PC-9 (cell line): ENCODE measurements around the gene C21orf58.

Source experiments
- EZH2 ChIP-seq: fragments of 200-600 bp; sonication (generic); IDR thresholded peaks from 2 replicates; pipeline ENCODE4 v1.8.0; 2017; ENCODE audit warnings: antibody characterized with exemption, low read depth
- TF ChIP-seq, protein P1 (sequence below): fragments of 200-600 bp; sonication (generic); conservative IDR thresholded peaks from 2 replicates; pipeline ENCODE4 v1.6.1; 2017; ENCODE audit warnings: mixed run types, antibody characterized with exemption, mild to moderate bottlenecking, moderate library complexity

DNA sequence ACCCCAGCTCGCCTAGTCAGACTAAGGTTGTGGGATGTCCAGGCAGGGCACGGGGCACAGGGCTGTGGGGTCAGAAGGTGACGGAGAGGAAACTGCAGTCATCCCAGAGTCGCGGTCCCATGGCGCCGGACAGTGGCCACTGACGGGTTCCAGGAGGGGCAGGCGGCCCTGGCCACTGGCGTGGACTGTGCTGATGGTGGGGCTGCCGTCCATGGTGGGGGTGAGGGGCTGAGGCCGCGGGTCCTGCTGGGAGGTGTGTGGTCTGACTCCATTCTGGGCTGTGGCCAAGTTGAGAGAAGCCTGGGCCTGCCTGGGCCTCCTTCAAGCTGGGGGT lies 32.3 kb upstream of the C21orf58 start:
- TF ChIP-seq, protein P1, sequence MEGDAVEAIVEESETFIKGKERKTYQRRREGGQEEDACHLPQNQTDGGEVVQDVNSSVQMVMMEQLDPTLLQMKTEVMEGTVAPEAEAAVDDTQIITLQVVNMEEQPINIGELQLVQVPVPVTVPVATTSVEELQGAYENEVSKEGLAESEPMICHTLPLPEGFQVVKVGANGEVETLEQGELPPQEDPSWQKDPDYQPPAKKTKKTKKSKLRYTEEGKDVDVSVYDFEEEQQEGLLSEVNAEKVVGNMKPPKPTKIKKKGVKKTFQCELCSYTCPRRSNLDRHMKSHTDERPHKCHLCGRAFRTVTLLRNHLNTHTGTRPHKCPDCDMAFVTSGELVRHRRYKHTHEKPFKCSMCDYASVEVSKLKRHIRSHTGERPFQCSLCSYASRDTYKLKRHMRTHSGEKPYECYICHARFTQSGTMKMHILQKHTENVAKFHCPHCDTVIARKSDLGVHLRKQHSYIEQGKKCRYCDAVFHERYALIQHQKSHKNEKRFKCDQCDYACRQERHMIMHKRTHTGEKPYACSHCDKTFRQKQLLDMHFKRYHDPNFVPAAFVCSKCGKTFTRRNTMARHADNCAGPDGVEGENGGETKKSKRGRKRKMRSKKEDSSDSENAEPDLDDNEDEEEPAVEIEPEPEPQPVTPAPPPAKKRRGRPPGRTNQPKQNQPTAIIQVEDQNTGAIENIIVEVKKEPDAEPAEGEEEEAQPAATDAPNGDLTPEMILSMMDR: no peak
- TF ChIP-seq EZH2: no peak
